Liver (tissue), 9 donors: ENCODE measurements around the gene MAP1S. TPM values are rescaled to one million over a fixed set of nuclear protein-coding genes. Genes with fewer than 3 reads are reported as not detected.

Source experiments
- DNase-seq: peaks from one replicate; pipeline ENCODE4 v3.0.0-alpha.2; 2017; ENCODE audit warnings: low spot score
- H3K27ac ChIP-seq, 2 donors: one replicate each; pipeline ENCODE4 v1.7.0; 2013; ENCODE audit warnings: inconsistent platforms in 2 of 2, low read length in 2 of 2, control low read depth in 1 of 2, low read depth in 1 of 2, mild to moderate bottlenecking in 1 of 2
- H3K27me3 ChIP-seq, 4 donors: one replicate each; pipeline versions ENCODE4 v1.6.1 to v1.7.0; 2013; ENCODE audit warnings: low read length in 3 of 4, inconsistent platforms in 1 of 4, mild to moderate bottlenecking in 1 of 4, moderate library complexity in 1 of 4; ENCODE audit not compliant: control insufficient read depth in 4 of 4, insufficient read depth in 4 of 4
- H3K36me3 ChIP-seq, 4 donors: one replicate each; pipeline versions ENCODE4 v1.6.1 to v1.7.0; 2013; ENCODE audit warnings: low read length in 3 of 4, mild to moderate bottlenecking in 3 of 4, low read depth in 1 of 4, moderate library complexity in 1 of 4; ENCODE audit not compliant: control insufficient read depth in 4 of 4, insufficient read depth in 3 of 4
- H3K4me1 ChIP-seq, 4 donors: one replicate each; pipeline versions ENCODE4 v1.6.1 to v1.7.0; 2013; ENCODE audit warnings: low read length in 3 of 4, mild to moderate bottlenecking in 3 of 4, moderate library complexity in 1 of 4; ENCODE audit not compliant: control insufficient read depth in 4 of 4, insufficient read depth in 4 of 4
- H3K4me3 ChIP-seq, 3 donors: one replicate each; pipeline versions ENCODE4 v1.6.1 to v1.7.0; 2013; ENCODE audit warnings: low read length in 3 of 3, control low read depth in 1 of 3, low read depth in 1 of 3, mild to moderate bottlenecking in 1 of 3
- H3K9ac ChIP-seq, 2 donors: one replicate each; pipeline ENCODE4 v1.7.0; 2013; ENCODE audit warnings: low read length in 2 of 2, mild to moderate bottlenecking in 2 of 2, moderate library complexity in 2 of 2, control low read depth in 1 of 2, low read depth in 1 of 2
- H3K9me3 ChIP-seq, 4 donors: one replicate each; pipeline versions ENCODE4 v1.6.1 to v1.7.0; 2013; ENCODE audit warnings: low read length in 3 of 4; ENCODE audit not compliant: control insufficient read depth in 4 of 4
- ATF3 ChIP-seq: IDR thresholded peaks from 2 replicates; pipeline ENCODE4 v1.6.1; 2016; ENCODE audit warnings: antibody characterized with exemption
- EGR1 ChIP-seq, 2 donors: IDR thresholded peaks; 2 replicates each; pipeline ENCODE4 v1.6.1; 2016 to 2018; ENCODE audit warnings: antibody characterized with exemption in 2 of 2, low read depth in 2 of 2
- FOXA1 ChIP-seq: IDR thresholded peaks from 2 replicates; pipeline ENCODE4 v1.6.1; 2016; ENCODE audit warnings: antibody characterized with exemption
- FOXA2 ChIP-seq: IDR thresholded peaks from 2 replicates; pipeline ENCODE4 v1.6.1; 2016; ENCODE audit warnings: antibody characterized with exemption
- GABPA ChIP-seq, 2 donors: IDR thresholded peaks in 1 of 2; conservative IDR thresholded peaks in 1 of 2; 2 replicates each; pipeline ENCODE4 v1.6.1; 2016; ENCODE audit warnings: antibody characterized with exemption in 2 of 2, mild to moderate bottlenecking in 1 of 2, moderate library complexity in 1 of 2
- HNF4A ChIP-seq, 2 donors: conservative IDR thresholded peaks; 2 replicates each; pipeline ENCODE4 v1.6.1; 2016; ENCODE audit warnings: antibody characterized with exemption in 2 of 2, mild to moderate bottlenecking in 2 of 2
- HNF4G ChIP-seq: IDR thresholded peaks from 2 replicates; pipeline ENCODE4 v1.6.1; 2016; ENCODE audit warnings: antibody characterized with exemption
- JUND ChIP-seq, 2 donors: IDR thresholded peaks; 2 replicates each; pipeline ENCODE4 v1.6.1; 2016; ENCODE audit warnings: antibody characterized with exemption in 2 of 2
- MAX ChIP-seq: IDR thresholded peaks from 2 replicates; pipeline ENCODE4 v1.6.1; 2016; ENCODE audit warnings: antibody characterized with exemption
- NR2F2 ChIP-seq: IDR thresholded peaks from 2 replicates; pipeline ENCODE4 v1.6.1; 2016; ENCODE audit warnings: antibody characterized with exemption
- RAD21 ChIP-seq, 2 donors: IDR thresholded peaks; 2 replicates each; pipeline ENCODE4 v1.6.1; 2016; ENCODE audit warnings: antibody characterized with exemption in 2 of 2, mild to moderate bottlenecking in 2 of 2
- REST ChIP-seq: IDR thresholded peaks from 2 replicates; pipeline ENCODE4 v1.6.1; 2016; ENCODE audit warnings: antibody characterized with exemption, mild to moderate bottlenecking
- RXRA ChIP-seq, 2 donors: IDR thresholded peaks; 2 replicates each; pipeline ENCODE4 v1.6.1; 2017 to 2018; ENCODE audit warnings: antibody characterized with exemption in 2 of 2, mild to moderate bottlenecking in 1 of 2
- SP1 ChIP-seq: IDR thresholded peaks from 2 replicates; pipeline ENCODE4 v1.6.1; 2018; ENCODE audit warnings: antibody characterized with exemption, mild to moderate bottlenecking
- TAF1 ChIP-seq: conservative IDR thresholded peaks from 2 replicates; pipeline ENCODE4 v1.6.1; 2016; ENCODE audit warnings: antibody characterized with exemption, mild to moderate bottlenecking
- YY1 ChIP-seq: IDR thresholded peaks from 2 replicates; pipeline ENCODE4 v1.6.1; 2016; ENCODE audit warnings: antibody characterized with exemption, mild to moderate bottlenecking
- WGBS: extraction: QIAGEN DNeasy Blood & Tissue Kit; methylation state at CpG from one replicate; pipeline ENCODE4 v1.1.7; 2013; 5-methylcytosine and 5-hydroxymethylcytosine counted together
- polyA plus RNA-seq, 2 donors: library from polyadenylated mRNA; stranded (reverse) in 1 of 2; unstranded in 1 of 2; fragments of 200-250 nt in 1 of 2; fragments of >200 nt in 1 of 2; fragmentation: Nextera tagmentation in 1 of 2; extraction: Ambion mirVana in 1 of 2; gene quantifications; one replicate each; pipeline versions ENCODE4 v1.2.1 to v1.2.3, GENCODE V29; 2013 to 2015
- total RNA-seq, 2 donors: library from RNA; depleted of rRNA; stranded (reverse); fragments of >200 nt; gene quantifications; one replicate each; pipeline ENCODE4 v1.2.3, GENCODE V29; 2014
- TF ChIP-seq, protein P1 (sequence below): IDR thresholded peaks from 2 replicates; pipeline ENCODE4 v1.6.1; 2016; ENCODE audit warnings: antibody characterized with exemption
- TF ChIP-seq, protein P2 (sequence below): fragments of 150-350 bp; IDR thresholded peaks from 2 replicates; pipeline ENCODE4 v1.5.1; 2017; ENCODE audit warnings: improper control_type of control experiment, low read depth, low read length; ENCODE audit not compliant: missing input control
- donor health status: healthy.
- donor health status: healthy.
- donor health status: healthy.
- donor health status: healthy.
- donor health status: healthy.

MAP1S gene
- total and polyA plus RNA-seq, 4 donors = 8.2 to 20.3 (median 10.6) TPM

- TF ChIP-seq, protein P1, sequence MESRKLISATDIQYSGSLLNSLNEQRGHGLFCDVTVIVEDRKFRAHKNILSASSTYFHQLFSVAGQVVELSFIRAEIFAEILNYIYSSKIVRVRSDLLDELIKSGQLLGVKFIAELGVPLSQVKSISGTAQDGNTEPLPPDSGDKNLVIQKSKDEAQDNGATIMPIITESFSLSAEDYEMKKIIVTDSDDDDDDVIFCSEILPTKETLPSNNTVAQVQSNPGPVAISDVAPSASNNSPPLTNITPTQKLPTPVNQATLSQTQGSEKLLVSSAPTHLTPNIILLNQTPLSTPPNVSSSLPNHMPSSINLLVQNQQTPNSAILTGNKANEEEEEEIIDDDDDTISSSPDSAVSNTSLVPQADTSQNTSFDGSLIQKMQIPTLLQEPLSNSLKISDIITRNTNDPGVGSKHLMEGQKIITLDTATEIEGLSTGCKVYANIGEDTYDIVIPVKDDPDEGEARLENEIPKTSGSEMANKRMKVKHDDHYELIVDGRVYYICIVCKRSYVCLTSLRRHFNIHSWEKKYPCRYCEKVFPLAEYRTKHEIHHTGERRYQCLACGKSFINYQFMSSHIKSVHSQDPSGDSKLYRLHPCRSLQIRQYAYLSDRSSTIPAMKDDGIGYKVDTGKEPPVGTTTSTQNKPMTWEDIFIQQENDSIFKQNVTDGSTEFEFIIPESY = no peak
- no peak for TF ChIP-seq TAF1
- TF ChIP-seq MAX = no peak
- no peak for TF ChIP-seq GABPA (IDR thresholded peaks at IDR 0.05 in 1 of 2, conservative IDR thresholded peaks at IDR 0.05 in 1 of 2)
- no peak for TF ChIP-seq SP1
- TF ChIP-seq, protein P2, sequence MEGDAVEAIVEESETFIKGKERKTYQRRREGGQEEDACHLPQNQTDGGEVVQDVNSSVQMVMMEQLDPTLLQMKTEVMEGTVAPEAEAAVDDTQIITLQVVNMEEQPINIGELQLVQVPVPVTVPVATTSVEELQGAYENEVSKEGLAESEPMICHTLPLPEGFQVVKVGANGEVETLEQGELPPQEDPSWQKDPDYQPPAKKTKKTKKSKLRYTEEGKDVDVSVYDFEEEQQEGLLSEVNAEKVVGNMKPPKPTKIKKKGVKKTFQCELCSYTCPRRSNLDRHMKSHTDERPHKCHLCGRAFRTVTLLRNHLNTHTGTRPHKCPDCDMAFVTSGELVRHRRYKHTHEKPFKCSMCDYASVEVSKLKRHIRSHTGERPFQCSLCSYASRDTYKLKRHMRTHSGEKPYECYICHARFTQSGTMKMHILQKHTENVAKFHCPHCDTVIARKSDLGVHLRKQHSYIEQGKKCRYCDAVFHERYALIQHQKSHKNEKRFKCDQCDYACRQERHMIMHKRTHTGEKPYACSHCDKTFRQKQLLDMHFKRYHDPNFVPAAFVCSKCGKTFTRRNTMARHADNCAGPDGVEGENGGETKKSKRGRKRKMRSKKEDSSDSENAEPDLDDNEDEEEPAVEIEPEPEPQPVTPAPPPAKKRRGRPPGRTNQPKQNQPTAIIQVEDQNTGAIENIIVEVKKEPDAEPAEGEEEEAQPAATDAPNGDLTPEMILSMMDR = no peak
- no peak for TF ChIP-seq FOXA2
- no peak for TF ChIP-seq ATF3
- no peak for TF ChIP-seq FOXA1
- no peak for TF ChIP-seq RAD21 (IDR thresholded peaks at IDR 0.05)
- no peak for TF ChIP-seq YY1
- no peak for TF ChIP-seq HNF4A (conservative IDR thresholded peaks at IDR 0.05)
- no peak for TF ChIP-seq RXRA (IDR thresholded peaks at IDR 0.05)
- no peak for TF ChIP-seq HNF4G
- no peak for TF ChIP-seq EGR1 (IDR thresholded peaks at IDR 0.05; ENCODE audit: low read depth in 2 of 2)
- TF ChIP-seq JUND (IDR thresholded peaks at IDR 0.05) = no peak
- TF ChIP-seq REST = no peak
- TF ChIP-seq NR2F2 = no peak
- no peak overlapping the region for H3K9ac ChIP-seq
- H3K4me1 ChIP-seq = peaks cover 0 to 8% (median 3%) of the 10 kb centered on the region in 4 donors
- H3K27ac ChIP-seq = no peak overlapping the region
- H3K36me3 ChIP-seq = no peaks in the 10 kb centered on the region
- DNase-seq = no peak
- H3K27me3 ChIP-seq = peaks cover 0 to 16% (median 5%) of the 10 kb centered on the region in 4 donors
- H3K4me3 ChIP-seq = no peak overlapping the region
- 52% methylated on average over 4 of the region's 4 CpGs for WGBS
- no peaks in the 10 kb centered on the region for H3K9me3 ChIP-seq
Measured at GRCh38 chr19:17684256-17684655, 35.0 kb upstream of the MAP1S start.
